NCI-H2196 treated with DMSO at 0.1 percent for 48 hours (cell line): ENCODE measurements around the gene CHRM1.
"Not testable (repeated sequence)": the region's sequence is repeated elsewhere in the genome, so short reads cannot be mapped to it uniquely, and the experiment has no call there.

ENCODE experiments used
- DNase-seq: peaks from one replicate; lab custom pipeline; 2025; ENCODE audit not compliant: unreplicated experiment; lab: John Stamatoyannopoulos, UW

Gene CHRM1, protein sequence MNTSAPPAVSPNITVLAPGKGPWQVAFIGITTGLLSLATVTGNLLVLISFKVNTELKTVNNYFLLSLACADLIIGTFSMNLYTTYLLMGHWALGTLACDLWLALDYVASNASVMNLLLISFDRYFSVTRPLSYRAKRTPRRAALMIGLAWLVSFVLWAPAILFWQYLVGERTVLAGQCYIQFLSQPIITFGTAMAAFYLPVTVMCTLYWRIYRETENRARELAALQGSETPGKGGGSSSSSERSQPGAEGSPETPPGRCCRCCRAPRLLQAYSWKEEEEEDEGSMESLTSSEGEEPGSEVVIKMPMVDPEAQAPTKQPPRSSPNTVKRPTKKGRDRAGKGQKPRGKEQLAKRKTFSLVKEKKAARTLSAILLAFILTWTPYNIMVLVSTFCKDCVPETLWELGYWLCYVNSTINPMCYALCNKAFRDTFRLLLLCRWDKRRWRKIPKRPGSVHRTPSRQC

DNA sequence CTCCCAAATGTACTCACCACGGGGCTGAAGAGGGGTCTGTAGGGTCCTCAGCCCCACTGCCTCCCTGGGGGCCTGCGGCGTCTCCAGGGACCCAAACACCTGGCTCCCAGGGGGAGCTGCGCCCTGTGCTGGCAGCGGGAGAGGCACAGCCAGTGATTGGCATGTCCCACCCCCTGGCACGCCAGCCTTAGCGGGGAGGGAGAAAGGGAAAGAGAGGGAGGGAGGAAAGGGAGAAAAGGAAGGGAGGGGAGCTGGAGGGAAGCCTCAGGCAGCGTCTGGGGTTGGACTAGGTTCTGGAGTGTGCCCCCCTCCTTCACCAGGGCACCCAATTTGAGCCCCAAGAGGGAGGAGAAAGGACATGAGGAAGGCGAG is at the start of gene CHRM1:
Gene CHRM1, minus strand, starts transcription at position 163 of the 372 bp plus-strand sequence. CDS start 10,263 bp downstream, outside the sequence.
- DNase-seq = no peak

DNA sequence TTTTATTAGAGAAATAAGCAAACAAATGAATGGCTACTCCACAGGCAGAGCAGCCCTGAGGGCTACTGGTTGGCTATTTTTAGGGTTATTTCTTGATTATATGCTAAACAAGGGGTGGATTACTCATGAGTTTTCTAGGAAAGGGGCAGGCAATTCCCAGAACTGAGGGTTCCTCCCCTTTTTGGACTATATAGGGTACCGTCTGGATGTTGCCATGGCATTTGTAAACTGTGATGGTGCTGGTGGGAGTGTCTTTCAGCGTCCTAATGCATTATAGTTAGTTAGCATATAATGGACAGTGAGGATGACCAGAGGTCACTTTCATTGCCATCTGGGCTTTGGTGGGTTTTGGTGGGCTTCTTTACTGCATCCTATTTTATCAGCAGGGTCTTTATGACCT is 44.4 kb upstream of the CHRM1 start:
- DNase-seq = no peak

DNA sequence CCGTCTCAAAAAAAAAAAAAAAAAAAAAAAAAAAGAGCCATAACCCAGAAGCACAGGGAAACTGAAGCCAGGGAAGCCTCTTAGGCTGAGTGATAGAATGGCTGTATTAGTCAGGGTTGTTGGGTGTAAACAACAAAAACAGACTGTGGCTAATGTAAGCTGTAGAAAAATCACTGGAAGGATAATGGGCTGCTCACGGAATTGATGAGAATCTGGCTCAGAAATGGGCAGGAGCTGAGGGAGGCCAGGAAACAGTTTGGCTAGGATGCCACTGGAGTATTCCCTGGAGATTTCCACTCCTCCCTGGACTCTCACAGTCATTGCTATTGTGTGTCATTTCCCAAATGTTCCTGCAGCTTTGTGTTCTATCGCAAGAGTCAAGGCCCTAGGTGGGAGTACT is 41.2 kb upstream of the CHRM1 start:
- DNase-seq = no peak

DNA sequence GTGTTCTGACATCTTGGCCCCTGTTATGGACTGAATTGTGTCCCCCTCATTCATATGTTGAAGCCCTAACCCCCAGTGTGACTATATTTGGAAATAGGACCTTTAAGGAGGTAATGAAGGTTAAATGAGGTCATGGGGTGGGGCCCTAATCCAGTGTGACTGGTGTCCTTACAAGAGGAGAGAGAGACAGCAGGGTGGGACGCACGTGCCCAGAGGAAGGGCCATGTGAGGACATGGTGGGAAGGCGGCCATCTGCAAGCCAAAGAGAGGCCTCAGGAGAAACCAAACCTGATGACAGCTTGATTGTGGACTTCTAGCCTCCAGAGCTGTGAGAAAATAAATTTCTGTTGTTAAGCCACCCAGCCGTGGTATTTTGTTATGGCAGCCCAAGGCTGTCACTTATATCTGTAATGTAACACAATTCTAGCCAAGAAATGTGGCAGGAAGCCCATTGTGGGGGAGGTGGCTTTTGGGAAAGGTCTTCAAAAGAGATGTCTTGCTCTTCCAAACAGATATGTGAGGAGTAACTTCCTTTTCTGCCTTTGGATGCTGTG is 39.9 kb upstream of the CHRM1 start:
- DNase-seq = no peak

- no peak for DNase-seq
Observed at GRCh38 chr11:62959422-62959980, 38.3 kb upstream of the CHRM1 start.

GRCh38 chr11:62958547-62959421 is 37.6 kb upstream of the CHRM1 start:
- no peak for DNase-seq

DNA sequence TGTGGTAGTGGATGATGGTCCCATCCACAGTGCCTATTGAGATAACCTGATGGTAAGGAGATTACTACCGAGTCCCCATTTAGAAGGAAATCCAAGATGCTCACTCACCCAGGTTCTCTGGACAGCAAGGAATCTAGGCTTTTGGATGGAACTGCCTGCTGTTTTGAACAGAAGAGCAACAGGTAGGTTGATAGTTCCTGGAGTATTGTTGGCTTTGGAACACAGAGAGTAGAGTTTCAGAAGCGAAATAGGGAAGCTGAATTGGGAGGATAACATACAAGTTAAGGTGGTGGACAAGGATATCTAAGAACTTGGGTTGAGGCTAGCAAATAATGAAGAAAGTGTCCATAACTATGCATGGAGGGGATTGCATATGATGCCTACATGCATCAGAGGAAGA is 36.0 kb upstream of the CHRM1 start:
- DNase-seq = no peak

DNA sequence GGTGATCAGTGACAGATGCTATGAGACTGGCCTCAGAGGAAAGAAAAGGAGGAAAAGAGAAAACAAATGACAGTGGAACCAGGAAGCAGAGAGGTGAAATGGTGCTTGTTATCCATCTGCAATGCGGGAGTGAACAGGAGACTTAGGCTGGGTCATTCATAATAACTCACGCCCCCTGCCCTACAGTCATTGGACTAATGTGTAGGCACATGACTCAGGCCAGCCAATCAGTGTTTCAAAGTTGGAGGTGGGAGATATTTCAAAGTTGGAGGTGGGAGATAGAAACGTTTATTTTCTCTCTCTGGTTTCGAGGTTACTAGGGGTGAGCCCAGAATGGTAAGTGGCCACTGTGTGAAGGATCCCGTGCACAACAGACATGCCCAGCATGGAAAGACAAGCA is 33.3 kb upstream of the CHRM1 start:
- no peak for DNase-seq

GRCh38 chr11:62953811-62954210 is 32.6 kb upstream of the CHRM1 start:
- no peak for DNase-seq

- DNase-seq = no peak
Observed at GRCh38 chr11:62948765-62949320, 27.7 kb upstream of the CHRM1 start.

DNA sequence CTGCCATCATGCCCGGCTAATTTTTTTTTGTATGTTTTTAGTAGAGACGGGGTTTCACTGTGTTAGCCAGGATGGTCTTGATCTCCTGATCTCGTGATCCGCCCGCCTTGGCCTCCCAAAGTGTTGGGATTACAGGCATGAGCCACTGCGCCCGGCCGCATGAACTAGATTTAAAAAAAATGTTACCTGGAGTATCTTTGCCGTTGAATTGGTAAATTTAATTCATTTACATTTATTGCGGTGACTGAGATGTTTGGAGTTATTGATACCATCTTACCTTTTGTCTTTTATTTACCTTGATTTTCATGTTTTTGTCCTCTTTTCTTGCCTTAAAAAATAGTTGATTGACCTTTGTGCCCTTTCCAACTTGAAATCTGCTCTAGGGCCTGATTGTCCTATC is 24.4 kb upstream of the CHRM1 start:
- DNase-seq = not testable (repeated sequence)

DNA sequence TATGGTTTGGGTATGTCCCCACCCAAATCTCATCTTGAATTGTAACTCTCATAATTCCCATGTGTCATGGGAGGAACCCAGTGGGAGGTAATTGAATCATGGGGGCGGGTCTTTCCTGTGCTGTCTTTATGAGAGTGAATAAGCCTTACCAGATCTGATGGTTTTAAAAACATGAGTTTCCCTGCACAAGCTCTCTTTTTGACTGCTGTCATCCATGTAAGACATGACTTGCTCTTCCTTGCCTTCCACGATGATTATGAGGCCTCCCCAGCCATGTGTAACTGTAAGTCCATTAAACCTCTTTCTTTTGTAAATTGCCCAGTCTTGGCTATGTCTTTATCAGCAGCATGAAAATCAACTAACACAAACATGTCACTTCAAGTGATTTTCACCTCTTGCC is 16.4 kb upstream of the CHRM1 start:
- not testable (repeated sequence) for DNase-seq

DNA sequence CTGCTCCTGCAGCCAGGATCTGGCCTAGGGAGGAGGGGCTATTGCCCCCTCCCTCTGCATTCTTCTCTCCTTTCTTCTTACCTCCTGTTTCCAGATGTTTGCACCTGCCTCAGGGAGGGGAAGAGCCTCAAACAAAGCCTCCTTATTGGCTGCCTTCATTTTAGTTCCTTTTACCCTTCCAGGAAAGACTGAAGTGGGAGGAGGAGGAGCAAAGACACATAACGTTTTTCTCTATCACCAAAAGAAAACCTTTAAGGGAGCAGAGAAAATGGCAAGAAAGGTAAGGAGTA is 13.3 kb upstream of the CHRM1 start:
- DNase-seq = no peak

- DNase-seq = no peak
Observed at GRCh38 chr11:62933750-62934495, 12.8 kb upstream of the CHRM1 start.

DNA sequence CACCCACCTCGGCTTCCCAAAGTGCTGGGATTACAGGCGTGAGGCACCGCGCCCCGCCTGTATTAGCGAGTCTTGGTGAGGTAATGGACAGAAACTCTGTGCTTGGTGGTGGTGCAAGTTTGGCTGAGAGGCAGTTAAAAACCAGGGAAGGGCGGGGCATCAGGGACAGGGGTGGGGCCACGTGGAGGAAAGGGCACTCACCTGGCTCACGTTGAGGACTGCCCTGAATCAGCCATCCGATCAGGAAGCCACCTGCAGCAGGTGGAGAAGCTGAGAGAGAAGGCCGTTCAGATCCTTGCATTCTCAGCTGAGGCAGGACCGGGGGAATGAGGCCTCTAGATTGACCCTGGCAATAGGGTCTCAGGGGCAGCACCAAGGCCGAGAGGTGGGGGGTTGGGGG is 12.1 kb upstream of the CHRM1 start:
- no peak for DNase-seq

- no peak for DNase-seq
Observed at GRCh38 chr11:62931499-62932278, 10.5 kb upstream of the CHRM1 start.

GRCh38 chr11:62930666-62931065 is 9.5 kb upstream of the CHRM1 start:
- DNase-seq = no peak

DNA sequence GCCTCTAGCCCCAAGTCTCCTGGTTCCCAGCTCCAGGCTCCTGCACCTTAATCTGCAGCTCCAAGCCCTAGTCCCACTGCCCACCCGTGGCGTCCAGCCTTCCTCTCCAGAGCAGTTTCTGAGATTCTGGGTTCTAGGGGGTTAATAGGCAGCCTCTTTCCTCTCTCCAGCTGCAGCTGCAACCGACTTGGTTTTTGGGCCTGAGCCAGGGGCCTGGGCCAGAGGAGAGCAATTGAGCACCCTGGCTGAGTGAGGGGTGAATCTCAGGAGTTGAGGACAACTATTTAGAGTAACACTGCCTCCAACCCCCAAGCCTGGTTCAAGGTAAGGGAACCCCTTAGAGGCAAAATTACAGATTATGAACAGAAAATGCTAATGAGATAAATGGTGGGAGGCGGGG is 9.0 kb upstream of the CHRM1 start:
- DNase-seq = no peak

- DNase-seq = no peak
Observed at GRCh38 chr11:62928011-62928410, 6.8 kb upstream of the CHRM1 start.
